ENCODE results near the gene DTD1.

The DTD1 gene

GRCh38 chr20:18571578-18571977 is 16.3 kb upstream of the DTD1 start:
- no peak overlapping the region for H3K4me3 ChIP-seq (ENCODE audit: low read depth, low read length)
- H3K9ac ChIP-seq (ENCODE audit: low read depth, low read length), result no peak overlapping the region
- no peaks in the 10 kb centered on the region for H3K9me3 ChIP-seq (ENCODE audit: control insufficient read depth, insufficient read depth, low read length)
- peaks cover 14% of the 10 kb centered on the region for H3K36me3 ChIP-seq (ENCODE audit: control insufficient read depth, insufficient read depth, low read length)
- H3K4me1 ChIP-seq (ENCODE audit: control insufficient read depth, insufficient read depth, low read length), result no peaks in the 10 kb centered on the region; the same call in 1 of the 2 replicates
- H3K27me3 ChIP-seq (ENCODE audit: control insufficient read depth, insufficient read depth, low read length), result no peaks in the 10 kb centered on the region
- no peak overlapping the region for H3K27ac ChIP-seq (ENCODE audit: low read depth, low read length)

GRCh38 chr20:18577942-18578341 is 9.9 kb upstream of the DTD1 start:
- H3K9me3 ChIP-seq (ENCODE audit: control insufficient read depth, insufficient read depth, low read length), result no peaks in the 10 kb centered on the region
- no peaks in the 10 kb centered on the region for H3K4me1 ChIP-seq (ENCODE audit: control insufficient read depth, insufficient read depth, low read length)
- no peaks in the 10 kb centered on the region for H3K27me3 ChIP-seq (ENCODE audit: control insufficient read depth, insufficient read depth, low read length)
- no peak overlapping the region for H3K27ac ChIP-seq (ENCODE audit: low read depth, low read length)
- no peak overlapping the region for H3K9ac ChIP-seq (ENCODE audit: low read depth, low read length)
- H3K4me3 ChIP-seq (ENCODE audit: low read depth, low read length), result no peak overlapping the region
- no peaks in the 10 kb centered on the region for H3K36me3 ChIP-seq (ENCODE audit: control insufficient read depth, insufficient read depth, low read length)

DNA sequence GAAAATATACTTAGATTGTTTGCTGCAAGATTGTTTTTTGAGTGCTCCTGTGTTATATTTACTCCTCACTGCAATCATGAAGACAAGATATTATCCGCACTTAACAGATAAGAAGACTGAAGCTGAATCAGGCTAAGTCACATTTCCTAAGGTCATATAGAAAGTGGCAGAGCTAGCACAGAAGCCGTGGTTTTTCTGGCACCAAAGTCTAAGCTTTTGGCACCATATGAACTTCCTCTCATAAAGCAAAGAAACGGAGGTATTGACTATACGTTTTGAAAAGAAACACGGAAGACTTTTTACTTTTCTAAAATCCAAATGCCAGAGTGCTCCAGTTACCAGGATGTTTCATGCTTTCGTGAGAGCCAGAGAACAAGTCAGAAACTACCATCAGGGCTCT is 9.3 kb upstream of the DTD1 start:
- H3K4me1 ChIP-seq (ENCODE audit: control insufficient read depth, insufficient read depth, low read length), result no peaks in the 10 kb centered on the region
- no peak overlapping the region for H3K9ac ChIP-seq (ENCODE audit: low read depth, low read length)
- H3K36me3 ChIP-seq (ENCODE audit: control insufficient read depth, insufficient read depth, low read length), result no peaks in the 10 kb centered on the region
- no peak overlapping the region for H3K4me3 ChIP-seq (ENCODE audit: low read depth, low read length)
- H3K27ac ChIP-seq (ENCODE audit: low read depth, low read length), result no peak overlapping the region
- H3K9me3 ChIP-seq (ENCODE audit: control insufficient read depth, insufficient read depth, low read length), result no peaks in the 10 kb centered on the region
- H3K27me3 ChIP-seq (ENCODE audit: control insufficient read depth, insufficient read depth, low read length), result no peaks in the 10 kb centered on the region

GRCh38 chr20:18580012-18580411 is 7.8 kb upstream of the DTD1 start:
- no peak overlapping the region for H3K9ac ChIP-seq (ENCODE audit: low read depth, low read length)
- H3K4me1 ChIP-seq (ENCODE audit: control insufficient read depth, insufficient read depth, low read length), result 0 out of 2 replicates have a peak, but pooled peaks cover 4% of the 10 kb centered on the region
- no peaks in the 10 kb centered on the region for H3K36me3 ChIP-seq (ENCODE audit: control insufficient read depth, insufficient read depth, low read length)
- no peaks in the 10 kb centered on the region for H3K27me3 ChIP-seq (ENCODE audit: control insufficient read depth, insufficient read depth, low read length)
- no peak overlapping the region for H3K27ac ChIP-seq (ENCODE audit: low read depth, low read length)
- no peak overlapping the region for H3K4me3 ChIP-seq (ENCODE audit: low read depth, low read length)
- H3K9me3 ChIP-seq (ENCODE audit: control insufficient read depth, insufficient read depth, low read length), result no peaks in the 10 kb centered on the region

DNA sequence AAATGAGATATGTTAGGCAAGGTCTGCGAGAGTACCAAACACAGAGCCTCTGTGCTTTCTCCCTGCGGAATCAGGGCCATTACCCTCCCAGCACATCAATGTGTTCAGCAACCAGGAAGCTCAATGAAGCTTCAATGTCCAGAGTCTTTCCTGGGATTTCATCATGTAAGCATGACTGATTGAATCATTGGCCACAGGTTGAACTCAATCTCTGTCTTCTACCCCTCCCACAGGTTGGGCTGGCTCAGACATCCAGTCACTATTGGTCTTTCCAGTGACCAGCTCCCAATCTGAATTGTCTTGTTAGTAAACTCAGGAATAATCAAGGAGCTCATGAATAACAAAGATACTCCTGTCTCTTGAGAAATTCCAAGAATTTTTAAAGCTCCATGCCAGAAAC is 2.7 kb upstream of the DTD1 start:
- H3K4me3 ChIP-seq (ENCODE audit: low read depth, low read length), result no peak overlapping the region
- no peaks in the 10 kb centered on the region for H3K27me3 ChIP-seq (ENCODE audit: control insufficient read depth, insufficient read depth, low read length)
- H3K4me1 ChIP-seq (ENCODE audit: control insufficient read depth, insufficient read depth, low read length), result peaks cover 25% of the 10 kb centered on the region
- no peak overlapping the region for H3K27ac ChIP-seq (ENCODE audit: low read depth, low read length)
- H3K9me3 ChIP-seq (ENCODE audit: control insufficient read depth, insufficient read depth, low read length), result no peaks in the 10 kb centered on the region
- H3K36me3 ChIP-seq (ENCODE audit: control insufficient read depth, insufficient read depth, low read length), result no peaks in the 10 kb centered on the region
- no peak overlapping the region for H3K9ac ChIP-seq (ENCODE audit: low read depth, low read length)

DNA sequence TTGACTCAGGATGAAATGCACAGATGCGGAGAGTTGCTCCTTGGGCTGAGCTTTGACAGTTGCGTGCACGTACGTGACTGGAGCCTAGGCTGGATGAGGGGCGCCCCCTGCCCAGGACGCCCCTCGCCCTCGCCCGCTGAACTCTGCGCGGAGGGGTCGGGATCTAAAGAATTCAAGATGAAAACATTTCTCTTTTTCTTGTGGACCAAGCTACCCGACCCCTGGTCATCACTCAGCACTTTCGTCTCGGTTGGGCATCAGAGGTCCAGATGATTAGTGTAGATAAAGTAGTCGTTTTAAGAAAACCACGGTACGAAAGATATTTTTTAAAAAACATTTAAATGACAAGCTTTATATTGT is 700 bp downstream of the DTD1 start:
- peak overlapping the region; percentile 93 for H3K4me3 ChIP-seq (ENCODE audit: low read depth, low read length)
- no peaks in the 10 kb centered on the region for H3K36me3 ChIP-seq (ENCODE audit: control insufficient read depth, insufficient read depth, low read length)
- H3K9ac ChIP-seq (ENCODE audit: low read depth, low read length), result peak overlapping the region; percentile 83
- peaks cover 43% of the 10 kb centered on the region for H3K4me1 ChIP-seq (ENCODE audit: control insufficient read depth, insufficient read depth, low read length)
- H3K27ac ChIP-seq (ENCODE audit: low read depth, low read length), result peak overlapping the region; percentile 67
- no peaks in the 10 kb centered on the region for H3K27me3 ChIP-seq (ENCODE audit: control insufficient read depth, insufficient read depth, low read length)
- H3K9me3 ChIP-seq (ENCODE audit: control insufficient read depth, insufficient read depth, low read length), result no peaks in the 10 kb centered on the region

- H3K4me3 ChIP-seq (ENCODE audit: low read depth, low read length), result peak overlapping the region; percentile 37; the same call in 1 of the 2 replicates
- no peaks in the 10 kb centered on the region for H3K9me3 ChIP-seq (ENCODE audit: control insufficient read depth, insufficient read depth, low read length)
- H3K27me3 ChIP-seq (ENCODE audit: control insufficient read depth, insufficient read depth, low read length), result no peaks in the 10 kb centered on the region
- peak overlapping the region; percentile 74 for H3K27ac ChIP-seq (ENCODE audit: low read depth, low read length)
- H3K9ac ChIP-seq (ENCODE audit: low read depth, low read length), result no peak overlapping the region; the same call in 1 of the 2 replicates
- H3K36me3 ChIP-seq (ENCODE audit: control insufficient read depth, insufficient read depth, low read length), result peaks cover 12% of the 10 kb centered on the region; the same call in 1 of the 2 replicates
- peaks cover 38% of the 10 kb centered on the region for H3K4me1 ChIP-seq (ENCODE audit: control insufficient read depth, insufficient read depth, low read length)
Measured at GRCh38 chr20:18589941-18590674, 2.3 kb downstream of the DTD1 start.

GRCh38 chr20:18596270-18596669 is 8.4 kb downstream of the DTD1 start:
- no peak overlapping the region for H3K9ac ChIP-seq (ENCODE audit: low read depth, low read length)
- peaks cover 40% of the 10 kb centered on the region for H3K36me3 ChIP-seq (ENCODE audit: control insufficient read depth, insufficient read depth, low read length)
- no peaks in the 10 kb centered on the region for H3K9me3 ChIP-seq (ENCODE audit: control insufficient read depth, insufficient read depth, low read length)
- H3K4me1 ChIP-seq (ENCODE audit: control insufficient read depth, insufficient read depth, low read length), result peaks cover 7% of the 10 kb centered on the region; the same call in 1 of the 2 replicates
- no peaks in the 10 kb centered on the region for H3K27me3 ChIP-seq (ENCODE audit: control insufficient read depth, insufficient read depth, low read length)
- no peak overlapping the region for H3K4me3 ChIP-seq (ENCODE audit: low read depth, low read length)
- H3K27ac ChIP-seq (ENCODE audit: low read depth, low read length), result no peak overlapping the region

GRCh38 chr20:18609741-18610140 is 21.9 kb downstream of the DTD1 start:
- no peak overlapping the region for H3K4me3 ChIP-seq (ENCODE audit: low read depth, low read length)
- H3K36me3 ChIP-seq (ENCODE audit: control insufficient read depth, insufficient read depth, low read length), result peaks cover 4% of the 10 kb centered on the region; the same call in 1 of the 2 replicates
- H3K27ac ChIP-seq (ENCODE audit: low read depth, low read length), result no peak overlapping the region
- H3K9ac ChIP-seq (ENCODE audit: low read depth, low read length), result no peak overlapping the region
- no peaks in the 10 kb centered on the region for H3K4me1 ChIP-seq (ENCODE audit: control insufficient read depth, insufficient read depth, low read length)
- no peaks in the 10 kb centered on the region for H3K27me3 ChIP-seq (ENCODE audit: control insufficient read depth, insufficient read depth, low read length)
- H3K9me3 ChIP-seq (ENCODE audit: control insufficient read depth, insufficient read depth, low read length), result no peaks in the 10 kb centered on the region

GRCh38 chr20:18611492-18611891 is 23.6 kb downstream of the DTD1 start:
- no peaks in the 10 kb centered on the region for H3K4me1 ChIP-seq (ENCODE audit: control insufficient read depth, insufficient read depth, low read length)
- H3K4me3 ChIP-seq (ENCODE audit: low read depth, low read length), result no peak overlapping the region
- peaks cover 4% of the 10 kb centered on the region; the same call in 1 of the 2 replicates for H3K36me3 ChIP-seq (ENCODE audit: control insufficient read depth, insufficient read depth, low read length)
- no peak overlapping the region for H3K9ac ChIP-seq (ENCODE audit: low read depth, low read length)
- H3K27me3 ChIP-seq (ENCODE audit: control insufficient read depth, insufficient read depth, low read length), result no peaks in the 10 kb centered on the region
- peak overlapping the region; percentile 50 for H3K27ac ChIP-seq (ENCODE audit: low read depth, low read length)
- H3K9me3 ChIP-seq (ENCODE audit: control insufficient read depth, insufficient read depth, low read length), result no peaks in the 10 kb centered on the region

GRCh38 chr20:18613553-18613952 is 25.7 kb downstream of the DTD1 start:
- Histone ChIP-seq H3K9me3 (ENCODE audit: control insufficient read depth, insufficient read depth, low read length) (no peaks in the 10 kb centered on the region), H3K36me3 (ENCODE audit: control insufficient read depth, insufficient read depth, low read length) (peaks cover 4% of the 10 kb centered on the region; the same call in 1 of the 2 replicates), H3K4me3 (ENCODE audit: low read depth, low read length) (no peak overlapping the region), H3K9ac (ENCODE audit: low read depth, low read length) (no peak overlapping the region), H3K4me1 (ENCODE audit: control insufficient read depth, insufficient read depth, low read length) (no peaks in the 10 kb centered on the region), H3K27ac (ENCODE audit: low read depth, low read length) (no peak overlapping the region), H3K27me3 (ENCODE audit: control insufficient read depth, insufficient read depth, low read length) (no peaks in the 10 kb centered on the region)

All from HUES48 (cell line).